Kidney (tissue), 14 donors: ENCODE data around the gene DLL4. TPM values are rescaled to one million over a fixed set of nuclear protein-coding genes. Genes with fewer than 3 reads are reported as not detected.

Source experiments
- DNase-seq, 5 donors: peaks; one replicate each; pipeline ENCODE4 v3.0.0-alpha.2; 2013 to 2020
- FAIRE-seq: peaks from 2 replicates; lab custom pipeline; 2012; peaks lifted over from hg19 to GRCh38; lab: Jason Lieb, UNC
- H3K27ac ChIP-seq, 2 donors: one replicate each; pipeline ENCODE4 v1.7.0; 2013; ENCODE audit warnings: low read depth in 2 of 2, low read length in 2 of 2, inconsistent platforms in 1 of 2
- H3K27me3 ChIP-seq: one replicate; pipeline ENCODE4 v1.7.1; 2013; ENCODE audit warnings: low read length, inconsistent platforms; ENCODE audit not compliant: control insufficient read depth, insufficient read depth
- H3K36me3 ChIP-seq, 3 donors: one replicate each; pipeline versions ENCODE4 v1.7.0 to v1.7.1; 2013; ENCODE audit warnings: low read length in 3 of 3, control low read depth in 1 of 3, inconsistent platforms in 1 of 3; ENCODE audit not compliant: insufficient read depth in 3 of 3, control insufficient read depth in 2 of 3
- H3K4me1 ChIP-seq, 3 donors: one replicate each; pipeline versions ENCODE4 v1.7.0 to v1.7.1; 2013; ENCODE audit warnings: low read length in 3 of 3, inconsistent platforms in 1 of 3, low read depth in 1 of 3; ENCODE audit not compliant: control insufficient read depth in 2 of 3, insufficient read depth in 2 of 3
- H3K4me3 ChIP-seq, 3 donors: one replicate each; pipeline versions ENCODE4 v1.7.0 to v1.8.1; 2013; ENCODE audit warnings: low read length in 3 of 3, control low read depth in 1 of 3, inconsistent platforms in 1 of 3
- H3K9ac ChIP-seq, 3 donors: one replicate each; pipeline versions ENCODE4 v1.7.0 to v1.7.1; 2013; ENCODE audit warnings: low read length in 3 of 3, control low read depth in 1 of 3, inconsistent platforms in 1 of 3
- H3K9me3 ChIP-seq, 3 donors: one replicate each; pipeline versions ENCODE4 v1.7.0 to v1.7.1; 2013; ENCODE audit warnings: low read length in 3 of 3, control low read depth in 1 of 3, inconsistent platforms in 1 of 3; ENCODE audit not compliant: control insufficient read depth in 2 of 3, insufficient read depth in 1 of 3
- CTCF ChIP-seq: IDR thresholded peaks from 3 replicates; pipeline ENCODE4 v1.5.1; 2012; ENCODE audit warnings: mild to moderate bottlenecking, moderate library complexity, borderline replicate concordance; ENCODE audit not compliant: insufficient read depth; ENCODE audit errors: extremely low read depth
- intact Hi-C: fragments of 100-400 bp; cut with DNase I; formaldehyde crosslinking; loops from one replicate; pipeline ENCODE4 v1.11.1; 2022
- polyA plus RNA-seq: library from polyadenylated mRNA; stranded (reverse); fragments of 350-450 nt; fragmentation: Illumina TruSeq; extraction: RNeasy Lipid Tissue Mini Kit (QIAGEN cat#74804); gene quantifications from one replicate; pipeline ENCODE4 v1.2.3, GENCODE V29; 2014; ENCODE audit warnings: low read depth, low replicate concordance; ENCODE audit not compliant: insufficient read depth
- total RNA-seq: library from RNA; stranded (reverse); fragmentation: NEBNext Ultra II Directional; extraction: Animal tissue kit (Norgen Biotek cat#: 25700); gene quantifications from one replicate; pipeline ENCODE4 v1.2.1, GENCODE V29; 2021
- donor health status: control.
- donor health status: control.
- donor health status: control.
- donor health status: control.
- donor health status: control.
- donor health status: DM: yes; HTN: yes; CAD: no.
- donor health status: Normal renal cell carcinoma (clear cell type).

DLL4 gene
- total and polyA plus RNA-seq, 2 donors from 2014 or later: 5.8 to 9.4 TPM

GRCh38 chr15:40915116-40915661, 14.0 kb upstream of the DLL4 start:
- Histone ChIP-seq H3K4me3 (no peak overlapping the region), H3K4me1 (peaks cover 0 to 9% (median 9%) of the 10 kb centered on the region in 3 donors), H3K9ac (no peak overlapping the region), H3K9me3 (no peaks in the 10 kb centered on the region), H3K27ac (peak overlapping the region; percentile 55 to 71), H3K27me3 (no peaks in the 10 kb centered on the region), H3K36me3 (no peaks in the 10 kb centered on the region)
- FAIRE-seq (no peak), DNase-seq (peak in 2 of 5 donors; percentile 42 to 45)
- TF ChIP-seq CTCF: no peak
- intact Hi-C loops: no loop called here

GRCh38 chr15:40915679-40916078, 13.5 kb upstream of the DLL4 start:
- no peak for TF ChIP-seq CTCF
- Histone ChIP-seq H3K27ac (peak overlapping the region; percentile 21 to 55), H3K36me3 (no peaks in the 10 kb centered on the region), H3K9ac (no peak overlapping the region), H3K27me3 (no peaks in the 10 kb centered on the region), H3K9me3 (no peaks in the 10 kb centered on the region), H3K4me3 (no peak overlapping the region), H3K4me1 (peaks cover 0 to 6% (median 5%) of the 10 kb centered on the region in 3 donors)
- FAIRE-seq (no peak), DNase-seq (peak in 1 of 5 donors; percentile 49)
- intact Hi-C loops: no loop called here

- Histone ChIP-seq H3K9ac (no peak overlapping the region), H3K9me3 (no peaks in the 10 kb centered on the region), H3K27ac (peak overlapping the region in 1 of 2 donors; percentile 23), H3K4me1 (peaks cover 0 to 3% (median 2%) of the 10 kb centered on the region in 3 donors), H3K36me3 (no peaks in the 10 kb centered on the region), H3K4me3 (no peak overlapping the region), H3K27me3 (no peaks in the 10 kb centered on the region)
- DNase-seq (no peak), FAIRE-seq (no peak)
- no peak for TF ChIP-seq CTCF
- intact Hi-C loops: no loop called here
These were observed 11.6 kb upstream of the DLL4 start for GRCh38 chr15:40917585-40917984.
